Glomerular endothelial cell (primary cell): ENCODE data around the gene TMIGD2. TPM values are rescaled to one million over a fixed set of nuclear protein-coding genes. Genes with fewer than 3 reads are reported as not detected.
"Not testable (repeated sequence)": the region's sequence is repeated elsewhere in the genome, so short reads cannot be mapped to it uniquely, and the experiment has no call there.

Source experiments
- DNase-seq: peaks from one replicate; pipeline ENCODE4 v3.0.0-alpha.2; 2011; ENCODE audit warnings: low read depth, low spot score; ENCODE audit errors: extremely low read depth
- total RNA-seq: library from RNA; depleted of rRNA; stranded (reverse); fragments of >200 nt; gene quantifications from 2 replicates; pipeline ENCODE4 v1.2.3, GENCODE V29; 2015

TMIGD2 gene
- 0.18 TPM in 1 of 2 replicates, not detected in the other for total RNA-seq

- no peak for DNase-seq
Measured at GRCh38 chr19:4302243-4302640, at the start of gene TMIGD2. Gene TMIGD2 (minus strand): TSS chr19:4302389. CDS start chr19:4302385, 4 bp downstream.

GRCh38 chr19:4350726-4351125 lies 48.5 kb upstream of the TMIGD2 start:
- no peak for DNase-seq

GRCh38 chr19:4350111-4350510 lies 47.9 kb upstream of the TMIGD2 start:
- no peak for DNase-seq

- DNase-seq: not testable (repeated sequence)
Measured at GRCh38 chr19:4349225-4349624, 47.0 kb upstream of the TMIGD2 start.

- DNase-seq: no peak
Measured at GRCh38 chr19:4347521-4347920, 45.3 kb upstream of the TMIGD2 start.

GRCh38 chr19:4346020-4346383 lies 43.8 kb upstream of the TMIGD2 start:
- no peak for DNase-seq

GRCh38 chr19:4345342-4346019 lies 43.3 kb upstream of the TMIGD2 start:
- no peak for DNase-seq

- no peak for DNase-seq
Measured at GRCh38 chr19:4343370-4344307, 41.5 kb upstream of the TMIGD2 start, which contains the start of gene MPND. Gene MPND (plus strand): TSS chr19:4343562. CDS start chr19:4343594, 32 bp downstream.

GRCh38 chr19:4342615-4343369 lies 40.6 kb upstream of the TMIGD2 start:
- peak; percentile 100 for DNase-seq

- no peak for DNase-seq
Measured at GRCh38 chr19:4342314-4342614, 40.1 kb upstream of the TMIGD2 start.

- no peak for DNase-seq
Measured at GRCh38 chr19:4338441-4339355, 36.5 kb upstream of the TMIGD2 start, which contains the start of gene STAP2. Gene STAP2 (minus strand): TSS chr19:4338827. CDS start chr19:4338753, 74 bp downstream.

GRCh38 chr19:4337906-4338440 lies 35.8 kb upstream of the TMIGD2 start:
- no peak for DNase-seq

GRCh38 chr19:4334929-4335570 lies 32.9 kb upstream of the TMIGD2 start:
- no peak for DNase-seq

GRCh38 chr19:4329858-4330257 lies 27.7 kb upstream of the TMIGD2 start:
- no peak for DNase-seq

- not testable (repeated sequence) for DNase-seq
Measured at GRCh38 chr19:4328991-4329681, 26.9 kb upstream of the TMIGD2 start.

GRCh38 chr19:4328243-4328990 lies 26.2 kb upstream of the TMIGD2 start:
- DNase-seq: no peak

- DNase-seq: no peak
Measured at GRCh38 chr19:4327877-4328242, 25.7 kb upstream of the TMIGD2 start.

- no peak for DNase-seq
Measured at GRCh38 chr19:4327252-4327876, 25.2 kb upstream of the TMIGD2 start.
